CD14-positive monocyte (primary cell): Measurements from ENCODE around the gene MINK1. TPM values are rescaled to one million over a fixed set of nuclear protein-coding genes. Genes with fewer than 3 reads are reported as not detected.
"Not testable (repeated sequence)": the region's sequence is repeated elsewhere in the genome, so short reads cannot be mapped to it uniquely, and the experiment has no call there.

Source experiments
- DNase-seq, 3 donors: peaks; one replicate each; pipeline ENCODE4 v3.0.0-alpha.2; 2011 to 2022
- H2AFZ ChIP-seq: 2 replicates; pipeline ENCODE4 v1.6.0; 2012; ENCODE audit warnings: mild to moderate bottlenecking, low read depth, low read length, inconsistent platforms; ENCODE audit not compliant: insufficient read depth, poor library complexity, severe bottlenecking
- H3K27ac ChIP-seq, 2 donors: 1 replicate in 1 of 2; 2 replicates in 1 of 2; pipeline ENCODE4 v1.5.1; 2012 to 2013; ENCODE audit warnings: low read length in 2 of 2, control low read depth in 1 of 2, inconsistent platforms in 1 of 2, low read depth in 1 of 2, mild to moderate bottlenecking in 1 of 2
- H3K27me3 ChIP-seq, 2 donors: one replicate each; pipeline versions ENCODE4 v1.6.0 to v1.6.1; 2011 to 2013; ENCODE audit warnings: low read length in 2 of 2; ENCODE audit not compliant: control insufficient read depth in 2 of 2, insufficient read depth in 2 of 2
- H3K36me3 ChIP-seq, 2 donors: replicated peaks in 1 of 2; 1 replicate in 1 of 2; 2 replicates in 1 of 2; pipeline versions ENCODE4 v1.5.1 to v1.6.1; 2012 to 2013; ENCODE audit warnings: low read length in 2 of 2, control low read depth in 1 of 2, inconsistent platforms in 1 of 2, mild to moderate bottlenecking in 1 of 2; ENCODE audit not compliant: insufficient read depth in 2 of 2, control insufficient read depth in 1 of 2
- H3K4me1 ChIP-seq, 2 donors: 1 replicate in 1 of 2; 2 replicates in 1 of 2; pipeline versions ENCODE4 v1.5.1 to v1.6.1; 2012 to 2013; ENCODE audit warnings: low read length in 2 of 2, control low read depth in 1 of 2, inconsistent platforms in 1 of 2, mild to moderate bottlenecking in 1 of 2, moderate library complexity in 1 of 2; ENCODE audit not compliant: insufficient read depth in 2 of 2, control insufficient read depth in 1 of 2
- H3K4me2 ChIP-seq: replicated peaks from 2 replicates; pipeline ENCODE3; 2012; ENCODE audit warnings: low read length, moderate library complexity, mild to moderate bottlenecking; ENCODE audit not compliant: poor library complexity, severe bottlenecking; ENCODE audit errors: extremely low read depth
- H3K4me3 ChIP-seq, 3 experiments: fragments of 200-600 bp in 1 of 3; sonication (generic) in 1 of 3; replicated peaks in 1 of 3; 1 replicate in 2 of 3; 2 replicates in 1 of 3; pipeline ENCODE4 v1.5.1; 2011 to 2013; ENCODE audit warnings: low read length in 3 of 3, mild to moderate bottlenecking in 3 of 3, control low read depth in 2 of 3, low read depth in 2 of 3, inconsistent platforms in 1 of 3, moderate library complexity in 1 of 3
- H3K79me2 ChIP-seq: 2 replicates; pipeline ENCODE4 v1.6.0; 2012; ENCODE audit warnings: mild to moderate bottlenecking, control low read depth, inconsistent platforms, low read length, moderate library complexity; ENCODE audit not compliant: insufficient read depth
- H3K9ac ChIP-seq: 2 replicates; pipeline ENCODE4 v1.6.0; 2017; ENCODE audit warnings: low read length, mild to moderate bottlenecking; ENCODE audit not compliant: insufficient read depth, poor library complexity, severe bottlenecking
- H3K9me3 ChIP-seq, 2 donors: replicated peaks in 1 of 2; 1 replicate in 1 of 2; 2 replicates in 1 of 2; pipeline versions ENCODE4 v1.5.1 to v1.6.1; 2012 to 2013; ENCODE audit warnings: low read length in 2 of 2, control low read depth in 1 of 2; ENCODE audit not compliant: control insufficient read depth in 1 of 2, insufficient read depth in 1 of 2
- H4K20me1 ChIP-seq: 2 replicates; pipeline ENCODE4 v1.6.0; 2012; ENCODE audit warnings: mild to moderate bottlenecking, low read length, control low read depth, moderate library complexity; ENCODE audit not compliant: insufficient read depth
- H3K27ac Mint-ChIP-seq, 7 donors: one replicate each; pipeline ENCODE4 v1.8.0; 2020; ENCODE audit warnings: mild to moderate bottlenecking in 7 of 7, mixed read lengths in 7 of 7, moderate library complexity in 6 of 7, inconsistent platforms in 2 of 7
- H3K27me3 Mint-ChIP-seq, 3 donors: one replicate each; pipeline ENCODE4 v1.8.0; 2021 to 2022; ENCODE audit warnings: low read depth in 3 of 3, mild to moderate bottlenecking in 3 of 3, mixed read lengths in 3 of 3, moderate library complexity in 3 of 3, inconsistent platforms in 1 of 3
- H3K36me3 Mint-ChIP-seq, 2 donors: one replicate each; pipeline ENCODE4 v1.8.0; 2020; ENCODE audit warnings: mixed read lengths in 2 of 2, inconsistent platforms in 1 of 2, mild to moderate bottlenecking in 1 of 2
- H3K4me1 Mint-ChIP-seq: one replicate; pipeline ENCODE4 v1.8.0; 2020; ENCODE audit warnings: mild to moderate bottlenecking, mixed read lengths
- H3K4me3 Mint-ChIP-seq, 2 donors: one replicate each; pipeline ENCODE4 v1.8.0; 2020; ENCODE audit warnings: mild to moderate bottlenecking in 2 of 2, mixed read lengths in 2 of 2, moderate library complexity in 1 of 2
- H3K9me3 Mint-ChIP-seq, 7 donors: one replicate each; pipeline ENCODE4 v1.8.0; 2020 to 2022; ENCODE audit warnings: mixed read lengths in 7 of 7, mild to moderate bottlenecking in 6 of 7, moderate library complexity in 6 of 7, inconsistent platforms in 2 of 7
- WGBS: methylation state at CpG from one replicate; pipeline ENCODE4 v1.1.5; 2013; ENCODE audit warnings: missing lambda C conversion rate; ENCODE audit not compliant: insufficient coverage; 5-methylcytosine and 5-hydroxymethylcytosine counted together
- intact Hi-C, 2 donors: fragments of 100-400 bp; cut with micrococcal nuclease; formaldehyde crosslinking; loops; one replicate each; pipeline versions ENCODE4 v1.15.0 to v1.15.1; 2023
- polyA plus RNA-seq, 3 donors: library from polyadenylated mRNA; depleted of rRNA in 1 of 3; unstranded in 2 of 3; stranded (reverse) in 1 of 3; fragments of 300-500 nt in 2 of 3; fragments of >200 nt in 1 of 3; fragmentation: Illumina TruSeq in 2 of 3; gene quantifications; 1 replicate in 2 of 3; 2 replicates in 1 of 3; pipeline ENCODE4 v1.2.3, GENCODE V29; 2012 to 2021
- TF ChIP-seq, protein P1 (sequence below): fragments of 200-600 bp; IDR thresholded peaks from one replicate; pipeline ENCODE4 v1.8.0; 2022; ENCODE audit warnings: antibody characterized with exemption, mild to moderate bottlenecking

Gene MINK1
- polyA plus RNA-seq, 3 donors: 3.2 to 159 (median 7.2) TPM

DNA sequence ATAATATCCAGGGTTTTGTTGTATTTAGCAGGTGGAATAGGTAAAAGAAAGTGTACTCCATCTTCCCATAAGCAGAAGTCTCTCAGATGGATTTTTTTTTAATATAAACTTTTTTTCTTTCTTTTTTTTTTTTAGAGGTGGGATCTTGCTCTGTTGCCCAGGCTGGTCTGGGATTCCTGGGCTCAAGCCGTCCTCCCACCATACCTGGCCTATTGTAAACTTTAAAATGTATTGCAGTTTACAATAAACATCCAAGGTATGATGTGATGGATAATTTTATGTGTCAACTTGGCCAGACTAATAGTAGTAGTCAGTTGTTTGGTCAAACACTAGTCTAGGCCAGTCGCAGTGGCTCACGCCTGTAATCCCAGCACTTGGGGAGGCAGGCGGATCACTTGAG is 88.2 kb downstream of the MINK1 start:
- intact Hi-C loops: no loop called here
- Mint-ChIP-seq H3K27ac (peak overlapping the region in 4 of 7 donors; percentile 77 to 93 (median 90)), H3K36me3 (no peaks in the 10 kb centered on the region), H3K27me3 (peaks cover 0 to 2% (median 0%) of the 10 kb centered on the region in 3 donors), H3K4me1 (peaks cover 19% of the 10 kb centered on the region), H3K9me3 (no peaks in the 10 kb centered on the region), H3K4me3 (peak overlapping the region in 1 of 2 donors; percentile 28)
- Histone ChIP-seq H3K4me3 (no peak overlapping the region), H3K9me3 (no peaks in the 10 kb centered on the region), H2AFZ (no peak overlapping the region), H3K27me3 (no peaks in the 10 kb centered on the region), H3K4me1 (peaks cover 17% of the 10 kb centered on the region in 2 donors), H4K20me1 (no peaks in the 10 kb centered on the region), H3K4me2 (no peak overlapping the region), H3K27ac (peak overlapping the region in 1 of 2 donors; percentile 77), H3K36me3 (no peaks in the 10 kb centered on the region), H3K9ac (no peak overlapping the region), H3K79me2 (no peaks in the 10 kb centered on the region)
- no peak for DNase-seq
- WGBS: no CpG with 5 or more reads among the region's 4 CpGs
- TF ChIP-seq, protein P1, sequence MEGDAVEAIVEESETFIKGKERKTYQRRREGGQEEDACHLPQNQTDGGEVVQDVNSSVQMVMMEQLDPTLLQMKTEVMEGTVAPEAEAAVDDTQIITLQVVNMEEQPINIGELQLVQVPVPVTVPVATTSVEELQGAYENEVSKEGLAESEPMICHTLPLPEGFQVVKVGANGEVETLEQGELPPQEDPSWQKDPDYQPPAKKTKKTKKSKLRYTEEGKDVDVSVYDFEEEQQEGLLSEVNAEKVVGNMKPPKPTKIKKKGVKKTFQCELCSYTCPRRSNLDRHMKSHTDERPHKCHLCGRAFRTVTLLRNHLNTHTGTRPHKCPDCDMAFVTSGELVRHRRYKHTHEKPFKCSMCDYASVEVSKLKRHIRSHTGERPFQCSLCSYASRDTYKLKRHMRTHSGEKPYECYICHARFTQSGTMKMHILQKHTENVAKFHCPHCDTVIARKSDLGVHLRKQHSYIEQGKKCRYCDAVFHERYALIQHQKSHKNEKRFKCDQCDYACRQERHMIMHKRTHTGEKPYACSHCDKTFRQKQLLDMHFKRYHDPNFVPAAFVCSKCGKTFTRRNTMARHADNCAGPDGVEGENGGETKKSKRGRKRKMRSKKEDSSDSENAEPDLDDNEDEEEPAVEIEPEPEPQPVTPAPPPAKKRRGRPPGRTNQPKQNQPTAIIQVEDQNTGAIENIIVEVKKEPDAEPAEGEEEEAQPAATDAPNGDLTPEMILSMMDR: no peak

DNA sequence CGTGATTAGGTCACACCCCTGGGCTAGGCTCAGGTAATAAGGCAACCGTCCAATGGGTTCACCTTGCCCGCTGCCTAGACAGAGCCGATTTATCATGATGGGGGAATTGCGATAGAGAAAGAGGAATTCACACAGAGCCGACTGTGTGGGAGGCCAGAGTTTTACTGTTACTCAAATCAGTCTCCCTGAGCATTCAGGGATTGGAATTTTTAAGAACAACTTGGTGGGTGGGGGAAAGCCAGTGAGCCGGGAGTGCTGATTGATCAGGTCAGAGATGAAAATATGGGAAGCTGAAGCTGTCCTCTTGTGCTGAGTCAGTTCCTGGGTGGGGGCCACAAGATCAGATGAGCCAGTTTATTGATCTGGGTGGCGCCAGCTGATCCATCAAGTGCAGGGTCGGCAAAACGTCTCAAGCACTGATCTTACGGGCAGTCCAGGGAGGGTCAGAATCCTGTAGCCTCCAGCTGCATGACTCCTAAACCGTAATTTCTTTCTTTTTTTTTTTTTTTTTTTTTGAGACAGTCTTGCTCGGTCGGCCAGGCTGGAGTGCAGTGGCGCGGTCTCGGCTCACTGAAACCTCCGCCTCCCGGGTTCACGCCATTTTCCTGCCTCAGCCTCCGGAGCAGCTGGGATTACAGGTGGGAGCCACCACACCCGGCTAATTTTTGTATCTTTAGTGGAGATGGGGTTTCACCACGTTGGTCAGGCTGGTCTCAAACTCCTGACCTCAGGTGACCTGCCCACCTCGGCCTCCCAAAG is 93.6 kb downstream of the MINK1 start:
- H3K27me3 ChIP-seq, H3K4me1 ChIP-seq, H3K4me3 Mint-ChIP-seq, H3K36me3 ChIP-seq, H4K20me1 ChIP-seq, H3K4me2 ChIP-seq, H3K4me1 Mint-ChIP-seq, H3K9me3 ChIP-seq, H3K27ac ChIP-seq, H3K9me3 Mint-ChIP-seq, H3K27ac Mint-ChIP-seq, H3K9ac ChIP-seq, H3K27me3 Mint-ChIP-seq, intact Hi-C loops, H2AFZ ChIP-seq, H3K4me3 ChIP-seq, DNase-seq, H3K79me2 ChIP-seq: not testable (repeated sequence)
- peaks cover 11 to 16% of the 10 kb centered on the region in 2 donors for H3K36me3 Mint-ChIP-seq
- WGBS: 95% methylated on average over 12 of the region's 24 CpGs
